OCI-LY3 (cell line): ENCODE measurements around the gene TSPAN1.

Experiments
- H2AFZ ChIP-seq: fragments of 200-600, 300-600 bp; shearing (Covaris generic); 2 replicates; pipeline ENCODE4 v1.6.0; 2014; ENCODE audit warnings: antibody characterized with exemption, low read depth, low read length
- H3K27ac ChIP-seq: fragments of 200-600, 300-600 bp; sonication (generic); 2 replicates; pipeline ENCODE4 v1.5.1; 2014; ENCODE audit warnings: mild to moderate bottlenecking, low read length, moderate library complexity, mixed read lengths
- H3K27me3 ChIP-seq: fragments of 200-600, 300-600 bp; sonication (generic); 2 replicates; pipeline ENCODE4 v1.6.1; 2014; ENCODE audit warnings: low read depth, low read length, mixed read lengths
- H3K36me3 ChIP-seq: fragments of 200-600, 300-600 bp; sonication (generic); replicated peaks from 2 replicates; pipeline ENCODE3; 2014; ENCODE audit warnings: low read depth, low read length, mixed read lengths
- H3K4me1 ChIP-seq: fragments of 300-600, 200-600 bp; sonication (generic); 2 replicates; pipeline ENCODE4 v1.6.1; 2014; ENCODE audit warnings: low read length, mixed read lengths
- H3K4me2 ChIP-seq: fragments of 200-600, 300-600 bp; sonication (generic); 2 replicates; pipeline ENCODE4 v1.6.1; 2014; ENCODE audit warnings: low read length, mixed read lengths
- H3K4me3 ChIP-seq: fragments of 300-600, 200-600 bp; sonication (generic); 2 replicates; pipeline ENCODE4 v1.5.1; 2014; ENCODE audit warnings: antibody characterized with exemption, mild to moderate bottlenecking, low read length, moderate library complexity
- H3K79me2 ChIP-seq: fragments of 300-600, 200-600 bp; shearing (Covaris generic); 2 replicates; pipeline ENCODE4 v1.6.1; 2014; ENCODE audit warnings: mild to moderate bottlenecking, low read length, mixed read lengths
- H3K9ac ChIP-seq: fragments of 300-600, 200-600 bp; shearing (Covaris generic); 2 replicates; pipeline ENCODE4 v1.6.0; 2014; ENCODE audit warnings: mild to moderate bottlenecking, low read length, moderate library complexity
- H3K9me3 ChIP-seq: fragments of 200-600, 300-600 bp; shearing (Covaris generic); 2 replicates; pipeline ENCODE4 v1.6.1; 2014; ENCODE audit warnings: low read length, mixed read lengths; ENCODE audit not compliant: insufficient read depth
- H4K20me1 ChIP-seq: fragments of 200-600, 300-600 bp; sonication (generic); 2 replicates; pipeline ENCODE4 v1.6.1; 2016; ENCODE audit warnings: low read length, mixed read lengths; ENCODE audit not compliant: insufficient read depth
- CTCF ChIP-seq: fragments of 200-600, 300-600 bp; sonication (generic); IDR thresholded peaks from 2 replicates; pipeline ENCODE4 v1.5.1; 2014; ENCODE audit warnings: antibody characterized with exemption, low read length, low read depth
- EZH2phosphoT487 ChIP-seq: fragments of 200-600 bp; shearing (Covaris generic); IDR thresholded peaks from 2 replicates; pipeline ENCODE4 v1.6.1; 2018; ENCODE audit warnings: antibody characterized with exemption, mixed run types, low read depth

Gene TSPAN1

GRCh38 chr1:46184920-46185658, 10.2 kb downstream of the TSPAN1 start:
- Histone ChIP-seq H2AFZ (no peak overlapping the region), H3K4me1 (peaks cover 5% of the 10 kb centered on the region; the same call in 1 of the 2 replicates), H4K20me1 (no peaks in the 10 kb centered on the region), H3K9ac (no peak overlapping the region), H3K4me2 (no peak overlapping the region), H3K9me3 (no peaks in the 10 kb centered on the region), H3K4me3 (no peak overlapping the region), H3K27me3 (no peaks in the 10 kb centered on the region), H3K36me3 (no peaks in the 10 kb centered on the region), H3K79me2 (no peaks in the 10 kb centered on the region), H3K27ac (no peak overlapping the region)
- TF ChIP-seq CTCF: no peak
- TF ChIP-seq EZH2phosphoT487: no peak

GRCh38 chr1:46186076-46186475, 11.2 kb downstream of the TSPAN1 start:
- no peaks in the 10 kb centered on the region for H3K79me2 ChIP-seq

GRCh38 chr1:46187106-46187869, 12.4 kb downstream of the TSPAN1 start:
- Histone ChIP-seq H3K27me3 (no peaks in the 10 kb centered on the region), H3K9ac (no peak overlapping the region), H4K20me1 (no peaks in the 10 kb centered on the region), H3K4me3 (no peak overlapping the region), H3K4me1 (no peaks in the 10 kb centered on the region), H3K4me2 (no peak overlapping the region), H3K9me3 (no peaks in the 10 kb centered on the region), H3K79me2 (no peaks in the 10 kb centered on the region), H3K36me3 (no peaks in the 10 kb centered on the region), H2AFZ (no peak overlapping the region), H3K27ac (no peak overlapping the region)
- TF ChIP-seq EZH2phosphoT487: no peak
- TF ChIP-seq CTCF: no peak

More at GRCh38 chr1:46186076-46186475, 11.2 kb downstream of the TSPAN1 start:
- Histone ChIP-seq H3K27me3 (no peaks in the 10 kb centered on the region), H3K27ac (no peak overlapping the region), H3K4me1 (peaks cover 5% of the 10 kb centered on the region; the same call in 1 of the 2 replicates), H3K4me2 (no peak overlapping the region), H3K9me3 (no peaks in the 10 kb centered on the region), H2AFZ (no peak overlapping the region), H3K36me3 (no peaks in the 10 kb centered on the region), H3K4me3 (no peak overlapping the region), H4K20me1 (no peaks in the 10 kb centered on the region), H3K9ac (no peak overlapping the region)
- TF ChIP-seq CTCF (no peak), EZH2phosphoT487 (no peak)

- Histone ChIP-seq H3K4me1 (no peaks in the 10 kb centered on the region), H3K4me2 (no peak overlapping the region), H4K20me1 (no peaks in the 10 kb centered on the region), H2AFZ (no peak overlapping the region), H3K27me3 (no peaks in the 10 kb centered on the region), H3K9me3 (no peaks in the 10 kb centered on the region), H3K9ac (no peak overlapping the region), H3K36me3 (no peaks in the 10 kb centered on the region), H3K4me3 (no peak overlapping the region), H3K79me2 (no peaks in the 10 kb centered on the region), H3K27ac (no peak overlapping the region)
- TF ChIP-seq CTCF: no peak
- no peak for TF ChIP-seq EZH2phosphoT487
Measured at GRCh38 chr1:46188295-46189030, 13.6 kb downstream of the TSPAN1 start.
